Loucy (cell line): ENCODE results near the gene RPS6KA5.

Source experiments
- EZH2phosphoT487 ChIP-seq: fragments of 200-600 bp; IDR thresholded peaks from 2 replicates; pipeline ENCODE4 v1.6.1; 2018; ENCODE audit warnings: antibody characterized with exemption, mild to moderate bottlenecking, moderate library complexity, borderline replicate concordance
- TF ChIP-seq, protein P1 (sequence below): fragments of 200-600 bp; sonication (generic); conservative IDR thresholded peaks from 2 replicates; pipeline ENCODE4 v1.5.1; 2014; ENCODE audit warnings: mild to moderate bottlenecking, antibody characterized with exemption, low read length

GRCh38 chr14:90867501-90867900, 192.9 kb downstream of the RPS6KA5 start:
- TF ChIP-seq, protein P1, sequence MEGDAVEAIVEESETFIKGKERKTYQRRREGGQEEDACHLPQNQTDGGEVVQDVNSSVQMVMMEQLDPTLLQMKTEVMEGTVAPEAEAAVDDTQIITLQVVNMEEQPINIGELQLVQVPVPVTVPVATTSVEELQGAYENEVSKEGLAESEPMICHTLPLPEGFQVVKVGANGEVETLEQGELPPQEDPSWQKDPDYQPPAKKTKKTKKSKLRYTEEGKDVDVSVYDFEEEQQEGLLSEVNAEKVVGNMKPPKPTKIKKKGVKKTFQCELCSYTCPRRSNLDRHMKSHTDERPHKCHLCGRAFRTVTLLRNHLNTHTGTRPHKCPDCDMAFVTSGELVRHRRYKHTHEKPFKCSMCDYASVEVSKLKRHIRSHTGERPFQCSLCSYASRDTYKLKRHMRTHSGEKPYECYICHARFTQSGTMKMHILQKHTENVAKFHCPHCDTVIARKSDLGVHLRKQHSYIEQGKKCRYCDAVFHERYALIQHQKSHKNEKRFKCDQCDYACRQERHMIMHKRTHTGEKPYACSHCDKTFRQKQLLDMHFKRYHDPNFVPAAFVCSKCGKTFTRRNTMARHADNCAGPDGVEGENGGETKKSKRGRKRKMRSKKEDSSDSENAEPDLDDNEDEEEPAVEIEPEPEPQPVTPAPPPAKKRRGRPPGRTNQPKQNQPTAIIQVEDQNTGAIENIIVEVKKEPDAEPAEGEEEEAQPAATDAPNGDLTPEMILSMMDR: no peak
- TF ChIP-seq EZH2phosphoT487: no peak
